Ureter (tissue), 1 donor: Measurements from ENCODE around the gene FCRL4. TPM values are rescaled to one million over a fixed set of nuclear protein-coding genes. Genes with fewer than 3 reads are reported as not detected.
"Not testable (repeated sequence)": the region's sequence is repeated elsewhere in the genome, so short reads cannot be mapped to it uniquely, and the experiment has no call there.

Source experiments
- DNase-seq: peaks from one replicate; pipeline ENCODE4 v3.0.0-alpha.2; 2020; ENCODE audit warnings: low spot score
- total RNA-seq: library from RNA; stranded (reverse); gene quantifications from one replicate; pipeline ENCODE4 v1.2.4, GENCODE V29; 2023
- donor health status: DM: yes; HTN: yes; CAD: no.

FCRL4 gene
- total RNA-seq, 1 donor from 2014 or later: not detected

DNA sequence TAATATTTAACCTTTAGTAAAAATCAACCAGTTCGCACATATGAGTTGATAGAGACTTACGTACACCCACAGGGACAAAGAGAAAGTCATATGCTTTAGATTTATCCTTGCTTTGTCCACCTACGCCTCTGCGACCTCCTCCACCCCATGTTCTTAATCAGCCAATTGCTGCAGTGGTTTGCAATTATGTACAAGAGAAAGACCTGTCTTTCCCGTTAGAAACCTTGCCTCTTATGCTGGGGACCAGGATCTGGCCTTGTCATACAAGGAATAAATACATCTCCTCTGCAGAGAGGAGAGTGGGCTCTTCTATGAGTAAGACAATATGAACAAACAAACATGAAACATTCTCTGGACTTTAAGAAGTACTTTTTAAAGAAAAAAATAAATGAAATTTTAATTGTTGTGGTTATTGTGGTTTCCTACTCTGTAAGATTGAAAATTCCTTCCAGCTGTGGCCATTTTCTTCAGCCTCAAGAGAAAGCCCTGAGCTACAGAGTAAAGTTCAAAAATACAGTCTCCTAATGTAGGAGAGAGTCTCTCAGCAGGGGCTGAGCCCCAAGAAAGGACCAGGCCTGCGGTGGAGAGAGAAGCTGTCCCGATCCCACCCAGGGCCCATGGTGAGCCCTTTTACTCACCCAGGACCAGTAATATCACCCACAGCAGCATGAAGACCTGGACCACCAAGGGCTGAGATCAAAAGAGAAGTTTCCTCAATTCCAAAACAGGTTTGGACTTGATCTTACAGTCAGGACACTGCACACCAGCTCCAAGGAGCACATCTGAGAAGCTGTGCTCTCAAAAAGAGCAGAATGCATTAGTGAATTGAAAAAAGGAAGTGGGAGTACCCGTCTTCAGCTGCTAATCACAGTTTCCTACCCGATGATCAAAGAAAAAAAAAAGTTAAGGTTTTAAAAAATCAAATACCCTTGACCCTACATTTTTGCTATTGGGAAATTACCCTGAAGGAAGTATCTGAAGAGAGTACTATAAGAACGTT is 45.9 kb downstream of the FCRL4 start, which contains the start of gene FCRL5:
TSS of gene FCRL5 (minus strand) at position 822 of the 1,000 bp plus-strand sequence. CDS start at position 669, 153 bp downstream.
- no peak for DNase-seq

DNA sequence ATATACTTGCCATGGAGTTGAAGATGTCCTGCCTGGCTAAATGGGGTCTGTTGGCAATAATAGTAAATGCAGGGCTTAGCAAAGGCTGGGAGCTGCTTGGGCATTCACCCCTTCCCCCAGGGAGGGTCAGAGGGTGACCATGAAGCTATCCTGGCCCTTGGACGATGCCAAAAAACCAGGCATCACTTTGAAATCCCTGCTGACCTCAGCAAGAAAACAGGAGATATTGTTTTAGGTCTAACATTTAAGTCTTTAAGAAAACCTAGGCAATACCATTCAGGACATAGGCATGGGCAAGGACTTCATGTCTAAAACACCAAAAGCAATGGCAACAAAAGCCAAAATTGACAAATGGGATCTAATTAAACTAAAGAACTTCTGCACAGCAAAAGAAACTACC is 49.8 kb downstream of the FCRL4 start:
- not testable (repeated sequence) for DNase-seq

DNA sequence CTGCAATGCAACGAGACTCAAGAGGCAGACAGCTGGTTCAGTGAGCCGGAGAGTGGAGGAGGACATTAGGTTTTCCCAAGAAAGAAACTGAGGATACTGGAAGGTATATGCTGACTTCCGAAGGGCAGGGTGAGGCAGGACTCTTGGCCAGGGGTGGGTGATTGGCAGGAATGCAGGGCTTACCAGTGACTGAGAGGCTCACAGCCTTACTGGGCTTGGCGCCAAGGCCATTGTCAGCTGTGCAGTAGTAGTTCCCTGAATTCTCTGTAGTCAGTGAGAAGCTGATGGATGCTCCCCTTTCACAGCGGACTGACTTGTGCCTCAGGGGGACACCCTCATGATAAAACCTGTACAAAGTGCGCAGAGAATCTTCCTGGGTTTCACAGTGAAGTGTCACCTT is 55.2 kb downstream of the FCRL4 start:
- peak; percentile 51 for DNase-seq

DNA sequence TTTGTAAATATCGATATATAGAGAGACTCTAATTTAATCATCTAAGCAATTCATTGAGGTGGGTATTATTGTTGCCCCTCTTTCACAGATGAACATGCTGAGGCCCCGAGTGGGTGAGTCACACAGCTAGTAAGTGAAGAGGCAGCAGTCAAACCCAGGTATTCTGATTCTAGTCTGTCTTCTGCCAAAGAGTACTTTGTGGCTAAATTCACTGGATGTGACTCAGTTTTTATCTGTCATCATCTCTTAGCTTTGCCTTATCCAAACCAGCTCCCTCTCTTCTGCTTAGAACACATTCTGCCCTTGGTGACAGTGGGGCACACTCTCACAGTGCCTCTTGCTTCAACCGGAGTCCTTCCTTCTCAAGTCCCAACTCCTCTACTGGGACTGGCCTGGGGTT is 57.0 kb downstream of the FCRL4 start:
- no peak for DNase-seq

DNA sequence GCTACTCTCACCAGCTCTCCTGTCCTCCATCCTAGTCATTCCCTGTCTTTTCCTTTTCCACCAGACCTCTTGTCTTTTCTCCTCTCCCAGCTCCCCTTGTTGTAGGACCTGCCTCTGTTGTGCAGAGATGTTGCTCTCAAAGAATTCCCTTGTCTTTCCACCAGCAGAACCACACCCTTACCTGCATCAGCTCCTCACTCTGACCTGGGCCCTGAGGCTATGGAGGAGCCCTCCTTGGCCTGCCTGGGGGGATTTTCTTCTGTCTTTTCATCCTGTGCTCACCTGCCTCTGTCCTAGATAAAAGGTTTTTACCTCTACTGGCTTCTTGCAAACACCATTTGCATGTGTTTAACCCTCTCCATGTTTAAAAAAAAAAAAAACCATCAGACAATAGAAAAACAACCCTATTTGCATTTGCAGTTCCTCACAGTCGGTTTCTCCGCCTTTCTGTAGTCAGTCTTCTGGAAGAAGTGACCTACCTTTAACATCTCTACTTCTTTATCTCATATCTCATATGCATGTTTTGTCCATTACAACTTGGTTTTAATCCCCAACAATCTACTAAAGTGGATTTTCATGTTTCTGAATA is 57.6 kb downstream of the FCRL4 start:
- DNase-seq: no peak

DNA sequence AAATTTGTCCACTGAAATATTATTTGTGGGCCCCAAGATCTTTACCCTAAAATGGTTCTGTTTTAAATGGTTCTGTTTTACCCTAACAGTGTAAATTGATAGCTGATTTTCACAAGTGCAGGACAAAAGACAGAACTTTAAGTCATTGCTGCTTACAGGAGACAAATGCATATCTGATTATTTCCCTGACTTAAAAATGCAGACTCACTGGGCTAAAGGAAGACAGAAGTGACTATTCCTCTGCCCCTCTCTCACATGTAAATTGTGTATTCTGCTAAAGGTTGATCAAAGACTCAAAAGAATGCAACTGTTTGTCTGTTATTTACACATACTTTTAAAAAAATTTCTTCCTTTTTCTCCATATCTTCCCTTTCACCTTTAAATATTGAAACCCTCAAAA is 58.3 kb downstream of the FCRL4 start:
- no peak for DNase-seq

DNA sequence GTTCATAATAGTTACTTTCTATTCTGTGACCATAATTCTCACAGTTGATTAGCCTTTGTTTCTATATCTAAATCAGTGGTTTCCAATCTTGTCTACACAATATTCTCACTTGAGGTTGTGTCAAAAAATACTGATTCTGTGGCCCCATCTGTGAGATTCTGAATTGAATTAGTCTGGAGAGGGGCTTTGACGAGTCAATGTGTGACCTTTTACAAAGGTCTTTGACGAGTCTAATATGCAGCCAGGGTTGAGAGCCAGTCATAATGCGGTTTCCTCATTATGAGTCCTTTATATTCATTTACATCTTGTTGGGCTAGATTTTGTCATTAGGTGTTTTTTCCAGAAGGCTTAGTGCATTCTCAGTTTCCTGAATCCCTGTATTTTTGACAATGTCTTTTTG is 65.3 kb downstream of the FCRL4 start:
- DNase-seq: no peak

DNA sequence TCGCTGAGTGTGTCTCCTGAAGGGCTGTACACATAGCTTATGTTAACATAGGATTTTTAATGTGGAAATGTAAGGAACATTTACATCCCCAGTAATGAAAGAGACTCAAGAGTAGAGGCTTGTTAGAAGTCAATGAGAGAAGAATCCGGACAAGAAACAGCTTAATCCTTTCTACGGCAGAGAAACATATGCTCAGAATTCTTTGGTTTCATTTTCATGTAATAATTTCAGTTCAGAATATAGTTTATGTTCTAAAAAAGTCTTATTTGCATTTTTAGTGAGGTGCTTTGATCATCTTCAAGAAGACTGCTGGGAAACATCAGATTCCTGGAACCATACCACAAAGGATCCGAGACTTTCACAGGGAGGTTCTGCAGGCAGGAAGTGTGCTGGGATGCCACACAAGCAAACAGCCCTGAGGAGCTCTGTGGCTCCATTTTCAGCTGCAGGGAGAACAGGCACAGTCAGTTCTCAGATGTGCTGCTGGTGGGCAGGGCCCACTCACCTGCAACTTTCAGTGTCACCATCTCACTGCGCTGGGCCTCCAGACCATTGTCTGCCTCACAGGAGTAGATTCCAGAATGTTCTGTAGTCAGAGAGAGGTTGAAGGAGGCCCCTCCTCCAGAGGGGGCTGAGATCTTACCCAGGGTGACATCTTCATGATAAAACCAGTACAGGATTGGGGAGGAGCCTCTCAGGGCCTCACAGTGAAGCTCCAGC is 74.0 kb downstream of the FCRL4 start:
- no peak for DNase-seq

Other genes starting within 250 kb of the FCRL4 start
- 3.8 TPM for gene FCRL5, start 45.6 kb downstream of the FCRL4 start, total RNA-seq
- gene FCRL3, start 102.7 kb upstream of the FCRL4 start, total RNA-seq: not detected
- 0.42 TPM for gene FCRL2, start 179.0 kb upstream of the FCRL4 start, total RNA-seq
- gene FCRL1, start 222.0 kb upstream of the FCRL4 start, total RNA-seq: 0.21 TPM
- not detected for gene CD5L, start 243.7 kb upstream of the FCRL4 start, total RNA-seq